Tibial nerve (tissue), 3 donors: ENCODE results near the gene TNN.

Source experiments
- POLR2A ChIP-seq, 2 donors: fragments of 450-650 bp; IDR thresholded peaks; one replicate each; pipeline ENCODE4 v1.6.1; 2017; ENCODE audit warnings: antibody characterized with exemption in 2 of 2, mild to moderate bottlenecking in 2 of 2, moderate library complexity in 2 of 2
- TF ChIP-seq, protein P1 (sequence below), 5 experiments: fragments of 200-600 bp in 3 of 5; fragments of 450-650 bp in 2 of 5; sonication (generic) in 3 of 5; IDR thresholded peaks; one replicate each; pipeline ENCODE4 v1.5.1; 2016 to 2019; ENCODE audit warnings: antibody characterized with exemption in 5 of 5, mild to moderate bottlenecking in 3 of 5, moderate library complexity in 2 of 5

DNA sequence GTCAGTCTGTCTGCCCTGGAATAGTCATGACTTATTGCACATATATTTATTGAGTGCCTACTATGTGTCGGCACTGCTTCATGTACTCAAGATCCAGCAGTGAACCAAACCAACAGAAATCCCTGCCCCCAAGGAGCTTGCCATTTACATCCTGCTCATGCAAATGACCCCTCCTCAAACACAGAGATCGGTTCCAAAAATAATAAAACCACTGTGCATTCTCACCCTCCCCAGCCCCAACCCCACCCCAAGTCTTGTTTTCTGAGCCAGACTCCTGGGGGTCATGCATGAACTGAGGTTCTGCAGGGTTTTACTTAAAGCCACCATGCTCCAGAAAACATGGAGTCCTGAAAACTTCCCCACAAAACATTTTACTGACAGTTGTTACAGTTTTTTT is 63.0 kb downstream of the TNN start:
- TF ChIP-seq, protein P1, sequence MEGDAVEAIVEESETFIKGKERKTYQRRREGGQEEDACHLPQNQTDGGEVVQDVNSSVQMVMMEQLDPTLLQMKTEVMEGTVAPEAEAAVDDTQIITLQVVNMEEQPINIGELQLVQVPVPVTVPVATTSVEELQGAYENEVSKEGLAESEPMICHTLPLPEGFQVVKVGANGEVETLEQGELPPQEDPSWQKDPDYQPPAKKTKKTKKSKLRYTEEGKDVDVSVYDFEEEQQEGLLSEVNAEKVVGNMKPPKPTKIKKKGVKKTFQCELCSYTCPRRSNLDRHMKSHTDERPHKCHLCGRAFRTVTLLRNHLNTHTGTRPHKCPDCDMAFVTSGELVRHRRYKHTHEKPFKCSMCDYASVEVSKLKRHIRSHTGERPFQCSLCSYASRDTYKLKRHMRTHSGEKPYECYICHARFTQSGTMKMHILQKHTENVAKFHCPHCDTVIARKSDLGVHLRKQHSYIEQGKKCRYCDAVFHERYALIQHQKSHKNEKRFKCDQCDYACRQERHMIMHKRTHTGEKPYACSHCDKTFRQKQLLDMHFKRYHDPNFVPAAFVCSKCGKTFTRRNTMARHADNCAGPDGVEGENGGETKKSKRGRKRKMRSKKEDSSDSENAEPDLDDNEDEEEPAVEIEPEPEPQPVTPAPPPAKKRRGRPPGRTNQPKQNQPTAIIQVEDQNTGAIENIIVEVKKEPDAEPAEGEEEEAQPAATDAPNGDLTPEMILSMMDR (IDR thresholded peaks at IDR 0.05), result no peak
- no peak for TF ChIP-seq POLR2A (IDR thresholded peaks at IDR 0.05)
